ENCODE data around the gene DDX41.
"Not testable (repeated sequence)": the region's sequence is repeated elsewhere in the genome, so short reads cannot be mapped to it uniquely, and the experiment has no call there.

Gene DDX41

DNA sequence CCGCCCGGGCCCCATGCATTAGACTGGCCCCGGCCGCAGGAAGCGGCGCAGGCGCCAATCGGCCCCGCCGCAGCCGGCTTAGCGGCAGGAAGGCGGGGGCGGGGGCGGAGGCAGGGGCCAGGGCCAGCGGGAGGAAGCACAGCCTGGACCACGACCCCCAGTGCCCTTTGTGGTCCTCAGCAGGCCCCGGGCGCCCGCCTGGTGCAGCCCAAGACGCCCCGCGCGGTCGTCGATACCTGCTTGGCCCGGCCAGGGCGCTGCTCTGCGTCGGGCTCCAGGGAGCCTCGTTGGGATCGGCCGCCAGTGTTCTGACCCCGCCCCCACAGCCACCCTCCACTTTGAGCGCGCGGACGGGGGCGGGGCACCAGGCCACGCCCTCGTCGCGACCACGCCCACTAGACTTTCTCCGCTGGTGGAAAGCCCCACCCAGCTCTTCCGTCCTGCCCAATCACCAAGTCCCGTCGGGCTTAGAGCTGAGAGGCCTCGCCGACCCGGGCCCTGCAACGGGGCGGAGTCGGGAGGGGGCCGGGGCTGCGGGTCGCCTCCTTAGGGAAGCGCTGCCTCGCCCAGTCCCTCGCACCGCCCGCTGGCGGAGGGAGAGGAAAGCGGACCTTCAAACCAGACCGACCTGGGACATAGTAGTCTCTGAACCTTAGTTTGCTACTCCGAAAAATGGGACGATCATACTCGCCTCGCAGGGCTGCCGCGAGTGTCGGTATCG, 19.3 kb downstream of the DDX41 start, which contains the start of gene PDLIM7:
TSS of gene PDLIM7 (minus strand) at position 313 of the 721 bp plus-strand sequence. CDS start 1,092 bp downstream, outside the sequence.
- peak; percentile 96 for DNase-seq

DNA sequence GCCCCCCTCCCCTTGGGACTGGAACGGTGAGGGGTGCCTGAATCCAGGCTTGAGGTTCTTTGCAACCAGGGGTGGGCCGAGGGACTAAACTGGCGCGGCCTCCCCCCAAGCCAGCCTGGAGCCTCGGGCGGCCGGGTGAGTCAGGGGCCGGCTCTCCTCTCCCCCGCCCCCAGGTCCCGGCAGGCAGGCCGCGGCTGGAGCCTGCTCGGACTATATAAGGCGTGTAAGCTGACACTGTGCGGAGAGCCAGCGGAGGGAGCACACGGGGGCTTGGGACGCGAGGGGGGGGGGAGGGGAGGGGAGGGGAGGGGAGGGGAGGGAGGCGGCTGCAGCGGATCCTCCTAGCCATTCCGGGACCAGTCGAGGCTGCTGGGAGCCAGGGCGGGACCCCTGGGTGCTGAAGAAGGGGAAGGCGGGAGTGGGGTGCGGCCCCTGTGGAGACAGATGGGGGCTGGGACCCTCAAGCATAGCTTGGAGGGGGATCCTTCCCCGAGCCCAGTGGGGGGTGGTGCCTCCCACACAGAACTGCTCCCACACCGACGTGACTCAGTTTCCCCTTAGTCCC, 20.0 kb downstream of the DDX41 start:
- no peak for DNase-seq

- DNase-seq, result no peak
These were observed 20.6 kb downstream of the DDX41 start for GRCh38 chr5:177496070-177496726.

DNA sequence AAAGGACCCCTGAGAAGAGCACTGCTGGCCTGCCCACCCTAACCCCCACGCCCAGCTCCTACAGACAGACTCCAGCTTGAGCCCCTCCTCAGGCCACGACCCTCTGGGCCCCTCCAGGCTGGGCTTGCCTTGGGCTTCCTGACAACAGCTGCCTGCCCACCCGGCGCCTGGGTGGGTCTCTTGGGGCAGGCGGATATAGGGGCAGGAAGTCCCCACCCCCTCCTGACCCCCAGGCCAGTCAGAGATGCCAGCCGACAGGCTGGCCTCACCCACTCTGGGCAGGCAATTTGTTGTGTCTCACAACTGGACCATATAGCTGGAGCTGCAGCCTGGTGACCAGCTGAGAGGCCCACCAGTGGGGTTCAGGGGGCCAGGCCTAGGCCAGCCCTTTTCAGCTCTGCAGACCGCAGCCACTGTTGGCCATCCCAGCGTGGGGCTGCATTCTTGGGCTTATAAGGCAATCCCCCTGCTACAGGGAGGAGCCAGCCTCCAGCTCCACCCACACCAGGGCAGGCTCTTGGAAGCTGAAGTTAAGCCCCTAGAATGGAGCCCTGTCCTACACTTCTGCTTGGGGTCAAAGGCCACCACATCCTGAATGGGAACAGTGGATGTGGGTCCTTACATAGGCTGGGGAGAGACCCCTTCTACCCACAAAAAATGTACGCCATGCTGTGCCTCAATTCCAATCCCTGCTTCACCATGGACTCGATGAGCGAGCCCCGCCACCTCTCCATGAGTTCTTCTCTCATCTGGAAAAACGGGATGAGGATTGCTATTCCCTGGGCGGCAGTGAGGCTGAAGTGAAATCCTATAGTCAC, 21.3 kb downstream of the DDX41 start:
- DNase-seq, result no peak

GRCh38 chr5:177494346-177495195, 22.2 kb downstream of the DDX41 start:
- DNase-seq, result peak; percentile 30

GRCh38 chr5:177493795-177494345, 22.9 kb downstream of the DDX41 start:
- no peak for DNase-seq

DNA sequence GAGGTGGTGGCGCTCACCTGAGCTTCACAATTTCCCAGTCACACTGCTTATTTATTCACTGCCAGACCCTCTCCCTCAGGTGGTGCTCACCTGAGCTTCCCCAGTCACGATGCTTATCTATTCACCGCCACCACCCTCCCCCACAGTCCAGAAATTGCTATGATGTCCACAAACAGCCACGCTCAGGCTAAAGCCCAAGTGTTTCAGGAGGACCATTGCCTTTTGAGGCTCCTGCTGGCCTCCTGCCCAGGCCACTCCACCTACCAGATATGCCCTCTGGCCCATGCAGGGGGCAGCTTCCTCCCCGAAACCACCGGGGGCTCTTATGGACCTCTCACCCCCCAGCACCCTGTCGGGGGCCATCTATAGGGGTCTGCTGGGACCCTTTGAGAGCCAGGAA, 23.9 kb downstream of the DDX41 start:
- DNase-seq, result no peak

DNA sequence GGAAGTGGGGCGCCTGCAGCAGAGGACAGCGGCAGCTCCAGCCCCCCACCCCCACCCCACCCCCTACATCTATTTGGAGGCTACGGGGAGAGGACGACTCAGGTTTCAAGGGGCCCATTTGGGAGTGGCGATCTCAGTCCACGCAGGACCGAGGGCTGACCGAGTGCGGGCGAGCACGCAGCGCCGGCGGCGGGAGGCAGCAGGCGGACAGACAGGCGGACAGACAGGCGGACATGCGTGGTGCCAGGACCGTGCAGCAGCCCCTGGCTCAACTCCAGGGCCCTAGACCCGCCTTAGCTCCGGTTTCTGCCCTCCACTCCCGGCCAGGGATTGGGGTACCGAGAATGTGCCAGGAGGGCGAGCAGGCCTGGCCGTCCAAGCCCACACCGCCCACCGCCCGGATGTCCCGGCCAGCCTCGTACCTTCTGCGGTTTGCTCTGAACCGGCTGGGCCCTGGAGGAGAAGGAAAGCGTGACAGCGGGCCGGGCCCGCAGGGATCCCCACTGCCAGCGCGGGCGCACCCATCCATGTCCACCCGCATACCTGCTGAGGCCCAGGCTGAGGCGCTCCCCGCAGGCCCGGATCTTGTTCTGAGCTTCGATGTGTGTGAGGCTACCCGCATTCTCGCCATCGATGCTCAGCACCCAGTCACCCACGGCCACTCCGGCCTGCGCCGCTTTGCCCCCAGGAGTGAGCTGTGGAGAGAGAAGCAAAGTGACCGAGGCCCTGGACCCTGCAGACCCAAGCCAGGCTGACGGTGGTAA, 24.6 kb downstream of the DDX41 start:
- DNase-seq, result no peak

DNA sequence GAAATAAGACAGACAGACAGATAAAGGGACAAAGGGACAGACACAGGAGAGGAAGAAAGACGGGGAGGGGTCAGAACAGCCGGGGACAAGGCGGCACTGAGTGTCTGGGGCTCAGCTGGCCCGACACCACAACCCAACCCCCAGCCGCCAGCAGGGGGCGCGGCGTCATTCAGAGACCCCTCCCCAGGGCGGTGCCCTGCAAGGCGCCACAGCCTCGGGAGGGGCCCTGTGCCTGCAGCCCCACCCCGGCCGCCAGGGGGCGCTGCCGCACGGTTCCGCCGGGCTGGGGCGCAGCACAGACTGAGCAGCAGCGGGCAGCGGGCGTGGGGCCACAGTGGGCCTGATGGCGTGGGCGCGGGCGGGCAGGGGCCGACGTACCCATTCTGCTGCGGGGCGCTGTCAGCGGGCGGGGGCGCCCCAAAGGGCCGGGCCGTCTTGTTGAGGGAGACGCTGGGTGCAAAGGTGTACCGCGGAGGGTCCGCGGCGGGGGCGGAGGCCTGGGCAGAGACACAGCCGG, 25.3 kb downstream of the DDX41 start:
- DNase-seq, result no peak

- no peak for DNase-seq
These were observed 25.8 kb downstream of the DDX41 start for GRCh38 chr5:177490992-177491391.

- DNase-seq, result no peak
These were observed 26.3 kb downstream of the DDX41 start for GRCh38 chr5:177490311-177490991.

DNA sequence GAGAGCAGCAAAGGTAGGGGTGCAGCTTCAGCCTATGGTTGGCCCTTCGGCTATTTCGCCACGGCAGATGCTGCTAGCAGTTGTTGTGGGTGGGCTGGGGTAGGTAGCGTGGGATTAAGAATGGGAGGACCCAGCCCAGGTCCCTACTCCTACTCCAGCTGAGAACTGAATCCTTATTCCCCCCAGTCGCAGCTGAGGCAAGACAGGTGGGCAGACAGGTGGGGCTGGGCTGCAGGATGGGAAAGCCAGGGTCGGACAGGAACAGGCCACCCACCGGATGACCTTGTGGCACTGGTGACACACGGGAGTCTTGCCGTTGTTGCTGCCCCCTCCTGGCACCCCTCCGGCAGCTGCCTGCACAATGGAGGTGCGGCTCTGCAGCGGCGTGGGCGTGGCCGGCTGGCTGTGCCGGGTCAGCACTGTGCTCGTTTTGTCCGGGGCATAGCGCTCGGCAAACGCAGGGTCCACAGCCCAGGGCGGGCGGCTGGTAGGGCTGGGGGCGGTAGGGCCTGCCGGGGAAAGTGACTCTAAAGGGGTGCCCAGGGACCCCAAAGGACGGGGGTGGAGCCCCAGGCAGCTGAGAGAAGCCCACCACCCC, 27.5 kb downstream of the DDX41 start:
- no peak for DNase-seq

GRCh38 chr5:177487975-177488374, 28.8 kb downstream of the DDX41 start:
- DNase-seq, result no peak

GRCh38 chr5:177487144-177487543, 29.6 kb downstream of the DDX41 start:
- no peak for DNase-seq

DNA sequence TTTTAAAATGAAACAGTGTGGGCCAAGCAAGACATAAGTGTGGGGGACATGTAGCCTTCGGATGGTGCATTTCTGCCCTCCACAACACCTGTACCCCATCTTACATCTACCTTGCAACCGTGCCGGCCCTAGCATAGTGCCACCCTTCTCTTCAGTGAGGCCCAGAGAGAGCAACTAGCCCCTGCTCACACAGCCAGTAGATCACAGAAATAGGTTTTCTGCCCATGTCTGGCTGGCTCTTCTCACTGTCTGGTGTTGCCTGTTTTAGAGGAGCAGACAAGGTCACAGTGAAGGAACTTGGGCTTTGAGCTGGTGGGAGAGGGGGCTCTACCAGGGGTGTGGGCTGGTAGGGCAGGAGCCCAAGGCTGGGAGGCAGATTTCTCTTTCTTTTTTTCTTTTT, 30.5 kb downstream of the DDX41 start:
- DNase-seq, result no peak

DNA sequence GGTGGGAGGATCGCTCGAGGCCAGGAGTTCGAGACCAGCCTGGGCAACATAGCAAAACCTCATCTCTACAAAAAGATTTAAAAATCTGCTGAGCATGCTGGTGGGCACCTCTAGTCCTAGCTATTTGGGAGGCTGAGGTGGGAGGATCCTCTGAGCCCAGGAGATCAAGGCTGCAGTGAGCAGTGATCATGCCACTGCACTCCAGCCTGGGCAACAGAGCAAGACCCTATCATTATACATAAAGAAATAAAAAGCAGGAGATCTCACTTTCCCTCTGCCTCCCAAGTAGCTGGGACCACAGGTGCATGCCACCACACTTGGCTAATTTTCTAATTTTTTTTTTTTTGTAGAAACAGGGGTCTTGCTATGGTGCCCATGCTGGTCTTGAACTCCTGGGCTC, 31.0 kb downstream of the DDX41 start:
- DNase-seq, result not testable (repeated sequence)

DNA sequence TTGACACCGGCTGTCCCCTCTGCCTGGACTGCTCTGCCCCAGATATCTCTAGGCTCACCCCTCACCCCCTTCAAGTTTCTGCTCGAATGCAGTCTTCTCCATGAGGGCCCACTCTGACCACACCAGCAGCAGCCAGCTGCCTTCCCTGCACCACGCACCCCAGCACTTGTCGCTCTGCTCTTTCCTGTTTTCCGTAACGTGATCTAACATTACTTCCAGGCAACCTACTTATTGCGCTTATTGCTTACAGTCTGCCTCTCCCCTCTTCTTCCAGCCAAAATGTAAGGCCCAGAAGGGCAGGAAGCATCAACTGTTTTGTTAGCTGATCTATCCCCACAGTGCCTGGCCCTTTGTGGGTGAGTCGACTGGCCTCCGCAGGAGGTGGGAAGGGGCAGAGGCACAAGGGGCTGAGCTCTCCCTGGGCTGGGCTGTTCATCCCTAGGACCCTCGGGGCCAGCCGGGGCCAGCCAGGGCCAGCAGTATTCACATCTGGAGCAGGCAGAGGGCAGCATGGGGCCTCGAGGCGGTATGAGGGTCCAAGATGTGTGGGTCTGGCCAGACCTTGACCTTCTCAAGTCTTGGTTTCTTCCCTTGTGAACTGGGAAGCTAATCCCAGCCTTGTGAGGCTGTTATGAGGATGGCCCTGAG, 31.7 kb downstream of the DDX41 start:
- no peak for DNase-seq

- no peak for DNase-seq
These were observed 32.5 kb downstream of the DDX41 start for GRCh38 chr5:177483994-177484901.

Measured in CD4-positive, alpha-beta T cell treated with Interleukin-12 subunit alpha and Interleukin-12 subunit beta, for 1 hour (primary cell).